Neutrophil (primary cell): ENCODE data around the gene CNMD.
"Not testable (repeated sequence)": the region's sequence is repeated elsewhere in the genome, so short reads cannot be mapped to it uniquely, and the experiment has no call there.

ENCODE experiments used
- H3K27ac ChIP-seq: fragments of 200-600 bp; sonication (generic); 2 replicates; pipeline ENCODE4 v1.5.1; 2016; ENCODE audit warnings: mild to moderate bottlenecking, moderate library complexity
- H3K27me3 ChIP-seq: fragments of 200-600 bp; sonication (generic); 2 replicates; pipeline ENCODE4 v1.6.0; 2016; ENCODE audit warnings: mild to moderate bottlenecking
- H3K36me3 ChIP-seq: fragments of 200-600 bp; sonication (generic); 2 replicates; pipeline ENCODE4 v1.5.1; 2017
- H3K4me1 ChIP-seq, 2 experiments: fragments of 200-600 bp in 1 of 2; sonication (generic) in 1 of 2; 1 replicate in 1 of 2; 2 replicates in 1 of 2; pipeline versions ENCODE4 v1.5.1 to v1.6.1; 2013 to 2016; ENCODE audit warnings: low read depth in 1 of 2, low read length in 1 of 2, mild to moderate bottlenecking in 1 of 2, moderate library complexity in 1 of 2; ENCODE audit not compliant: control insufficient read depth in 1 of 2, insufficient read depth in 1 of 2
- H3K4me3 ChIP-seq, 2 experiments: fragments of 200-600 bp in 1 of 2; sonication (generic) in 1 of 2; 1 replicate in 1 of 2; 2 replicates in 1 of 2; pipeline ENCODE4 v1.5.1; 2013 to 2016; ENCODE audit warnings: low read depth in 1 of 2, low read length in 1 of 2, mild to moderate bottlenecking in 1 of 2, moderate library complexity in 1 of 2
- H3K9me3 ChIP-seq: fragments of 200-600 bp; sonication (generic); 2 replicates; pipeline ENCODE4 v1.5.1; 2016
- TF ChIP-seq, protein P1 (sequence below): fragments of 200-600 bp; sonication (generic); IDR thresholded peaks from 2 replicates; pipeline ENCODE4 v1.5.1; 2016; ENCODE audit warnings: antibody characterized with exemption

Gene CNMD

DNA sequence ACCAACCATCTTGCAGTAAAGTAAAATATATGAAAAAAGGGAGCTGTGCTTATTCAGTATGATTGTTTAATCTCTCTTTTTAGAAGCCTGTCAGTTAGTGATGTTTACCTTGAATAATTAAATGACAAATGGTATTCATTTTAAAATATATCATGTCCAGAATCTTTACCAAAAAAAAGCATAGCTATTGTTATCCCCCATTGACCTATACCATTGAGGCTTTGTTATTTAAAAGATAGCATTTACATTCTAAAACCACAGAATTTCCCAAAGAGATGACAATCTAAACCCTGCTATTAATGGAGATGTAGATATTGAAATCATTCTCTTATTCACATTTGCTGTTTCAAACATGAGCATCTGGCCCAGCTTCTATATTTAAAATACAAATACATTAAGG lies 2.2 kb downstream of the CNMD start:
- Histone ChIP-seq H3K27ac (no peak overlapping the region), H3K9me3 (no peaks in the 10 kb centered on the region), H3K4me1 (peaks cover 0 to 8% of the 10 kb centered on the region in 2 experiments), H3K4me3 (no peak overlapping the region), H3K27me3 (peaks cover 79% of the 10 kb centered on the region), H3K36me3 (no peaks in the 10 kb centered on the region)
- TF ChIP-seq, protein P1, sequence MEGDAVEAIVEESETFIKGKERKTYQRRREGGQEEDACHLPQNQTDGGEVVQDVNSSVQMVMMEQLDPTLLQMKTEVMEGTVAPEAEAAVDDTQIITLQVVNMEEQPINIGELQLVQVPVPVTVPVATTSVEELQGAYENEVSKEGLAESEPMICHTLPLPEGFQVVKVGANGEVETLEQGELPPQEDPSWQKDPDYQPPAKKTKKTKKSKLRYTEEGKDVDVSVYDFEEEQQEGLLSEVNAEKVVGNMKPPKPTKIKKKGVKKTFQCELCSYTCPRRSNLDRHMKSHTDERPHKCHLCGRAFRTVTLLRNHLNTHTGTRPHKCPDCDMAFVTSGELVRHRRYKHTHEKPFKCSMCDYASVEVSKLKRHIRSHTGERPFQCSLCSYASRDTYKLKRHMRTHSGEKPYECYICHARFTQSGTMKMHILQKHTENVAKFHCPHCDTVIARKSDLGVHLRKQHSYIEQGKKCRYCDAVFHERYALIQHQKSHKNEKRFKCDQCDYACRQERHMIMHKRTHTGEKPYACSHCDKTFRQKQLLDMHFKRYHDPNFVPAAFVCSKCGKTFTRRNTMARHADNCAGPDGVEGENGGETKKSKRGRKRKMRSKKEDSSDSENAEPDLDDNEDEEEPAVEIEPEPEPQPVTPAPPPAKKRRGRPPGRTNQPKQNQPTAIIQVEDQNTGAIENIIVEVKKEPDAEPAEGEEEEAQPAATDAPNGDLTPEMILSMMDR, result no peak

DNA sequence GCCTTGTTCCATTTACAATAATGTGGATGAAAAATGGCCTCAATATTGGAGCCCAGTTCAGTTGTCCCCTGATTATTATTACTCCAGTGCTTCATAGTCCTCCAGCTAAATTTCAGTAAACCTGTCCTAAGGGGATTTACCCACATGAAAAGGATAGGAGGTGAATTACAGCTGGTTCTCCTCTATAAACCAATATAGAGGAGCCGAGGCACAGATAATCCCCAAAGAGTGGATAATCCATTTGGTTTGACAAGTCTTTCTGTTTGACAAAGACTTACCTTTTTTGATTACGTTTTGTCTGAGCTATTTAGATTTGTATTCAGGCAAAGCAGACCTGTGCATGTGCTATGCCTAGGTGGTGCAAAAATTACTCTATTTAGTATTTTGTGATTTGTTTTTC lies 2.7 kb downstream of the CNMD start:
- H3K4me1 ChIP-seq, result peaks cover 0 to 8% of the 10 kb centered on the region in 2 experiments
- H3K9me3 ChIP-seq, result no peaks in the 10 kb centered on the region
- no peak overlapping the region for H3K27ac ChIP-seq
- H3K36me3 ChIP-seq, result no peaks in the 10 kb centered on the region
- H3K27me3 ChIP-seq, result peaks cover 74% of the 10 kb centered on the region
- TF ChIP-seq, protein P1, result no peak
- H3K4me3 ChIP-seq, result no peak overlapping the region

DNA sequence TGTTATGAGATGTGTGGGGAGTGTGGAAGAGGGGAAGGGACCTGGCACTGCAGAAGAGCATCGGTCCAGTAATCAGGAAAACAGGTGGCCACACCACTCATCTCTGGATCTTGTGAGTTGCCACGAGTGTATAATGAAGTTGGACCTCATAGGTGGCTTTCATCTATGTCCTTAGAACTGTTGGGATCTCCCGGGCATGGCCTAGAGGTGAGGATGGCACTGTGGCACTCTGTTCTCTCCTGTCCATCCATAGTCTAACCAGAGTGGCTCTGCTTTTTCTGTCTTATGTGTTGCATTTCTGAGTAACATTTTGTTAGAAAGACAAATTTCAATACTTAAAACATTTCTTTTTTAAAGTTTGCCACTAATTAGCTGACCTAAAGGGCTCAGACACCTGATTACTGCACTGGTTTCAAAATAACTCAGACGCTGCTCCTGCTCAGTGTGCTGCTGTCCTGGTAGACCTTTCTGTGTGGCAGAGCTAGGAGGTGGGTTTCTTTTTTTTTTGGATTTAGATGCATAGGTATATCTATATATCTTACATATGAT lies 5.5 kb downstream of the CNMD start:
- Histone ChIP-seq H3K9me3 (no peaks in the 10 kb centered on the region), H3K27ac (no peak overlapping the region), H3K4me3 (no peak overlapping the region), H3K27me3 (peaks cover 46% of the 10 kb centered on the region), H3K36me3 (no peaks in the 10 kb centered on the region), H3K4me1 (peaks cover 0 to 5% of the 10 kb centered on the region in 2 experiments)
- TF ChIP-seq, protein P1, result no peak

DNA sequence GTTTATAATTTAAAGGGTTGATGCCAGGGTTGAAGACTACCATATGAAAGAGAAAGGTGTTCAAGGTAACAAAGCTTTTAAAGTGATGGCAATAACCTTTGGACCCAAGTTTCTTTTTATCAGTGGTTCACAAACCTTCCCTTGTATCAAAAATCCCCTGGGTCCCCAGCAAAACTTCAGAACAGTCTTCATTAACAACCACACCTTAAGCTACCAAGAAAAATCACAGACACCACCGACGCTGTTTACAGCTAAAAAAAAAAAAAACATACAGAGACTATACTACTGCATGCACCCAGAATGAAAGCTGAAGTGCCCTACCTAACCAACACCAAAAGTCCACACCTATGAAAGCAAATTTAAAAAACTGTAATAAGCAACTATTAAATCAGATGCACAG lies 13.4 kb downstream of the CNMD start:
- H3K27ac ChIP-seq, result no peak overlapping the region
- no peaks in the 10 kb centered on the region for H3K9me3 ChIP-seq
- no peaks in the 10 kb centered on the region for H3K36me3 ChIP-seq
- peaks cover 13% of the 10 kb centered on the region for H3K27me3 ChIP-seq
- TF ChIP-seq, protein P1, result no peak
- no peak overlapping the region for H3K4me3 ChIP-seq
- no peaks in the 10 kb centered on the region for H3K4me1 ChIP-seq

DNA sequence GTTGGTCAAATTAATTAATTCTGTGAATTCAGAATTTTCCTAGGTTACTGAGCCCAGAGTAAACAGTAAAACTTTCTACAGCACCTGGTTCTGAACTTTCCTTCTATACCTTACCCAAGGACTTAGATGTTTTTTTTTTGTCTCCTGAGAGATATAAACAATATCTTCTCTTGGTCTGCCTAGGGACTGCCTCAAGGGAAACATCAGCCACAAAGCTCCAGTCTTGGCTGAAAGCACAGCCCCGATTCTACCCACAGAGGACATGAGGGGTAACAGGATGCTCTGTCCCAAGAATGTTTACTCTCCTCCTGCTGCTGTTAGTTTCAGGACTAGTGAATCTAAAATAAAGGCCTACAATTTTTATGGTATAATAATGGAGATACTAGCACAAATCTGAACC lies 14.3 kb downstream of the CNMD start:
- Histone ChIP-seq H3K27me3 (peaks cover 21% of the 10 kb centered on the region), H3K9me3 (no peaks in the 10 kb centered on the region), H3K4me3 (no peak overlapping the region), H3K27ac (no peak overlapping the region), H3K36me3 (no peaks in the 10 kb centered on the region), H3K4me1 (no peaks in the 10 kb centered on the region)
- TF ChIP-seq, protein P1, result no peak

DNA sequence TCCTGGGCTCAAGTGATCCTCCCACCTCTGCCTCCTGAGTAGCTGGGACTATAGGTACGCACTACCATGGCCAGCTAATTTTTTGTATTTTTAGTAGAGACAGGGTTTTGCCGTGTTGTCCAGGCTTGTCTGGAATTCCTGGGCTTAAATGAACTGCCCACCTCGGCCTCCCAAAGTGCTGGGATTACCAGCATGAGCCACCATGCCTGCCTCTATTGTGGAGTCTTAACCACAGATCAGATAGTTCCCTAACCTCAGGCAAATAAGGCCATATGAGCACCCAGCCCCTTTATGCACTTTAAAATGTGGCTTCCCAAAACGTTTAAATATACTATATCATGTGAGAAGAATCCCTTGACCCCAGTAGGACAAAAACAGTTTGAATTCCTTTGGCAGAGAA lies 16.4 kb downstream of the CNMD start:
- Histone ChIP-seq H3K36me3 (no peaks in the 10 kb centered on the region), H3K9me3 (no peaks in the 10 kb centered on the region), H3K4me3 (no peak overlapping the region), H3K27me3 (peaks cover 34% of the 10 kb centered on the region), H3K27ac (no peak overlapping the region), H3K4me1 (no peaks in the 10 kb centered on the region)
- TF ChIP-seq, protein P1, result no peak

DNA sequence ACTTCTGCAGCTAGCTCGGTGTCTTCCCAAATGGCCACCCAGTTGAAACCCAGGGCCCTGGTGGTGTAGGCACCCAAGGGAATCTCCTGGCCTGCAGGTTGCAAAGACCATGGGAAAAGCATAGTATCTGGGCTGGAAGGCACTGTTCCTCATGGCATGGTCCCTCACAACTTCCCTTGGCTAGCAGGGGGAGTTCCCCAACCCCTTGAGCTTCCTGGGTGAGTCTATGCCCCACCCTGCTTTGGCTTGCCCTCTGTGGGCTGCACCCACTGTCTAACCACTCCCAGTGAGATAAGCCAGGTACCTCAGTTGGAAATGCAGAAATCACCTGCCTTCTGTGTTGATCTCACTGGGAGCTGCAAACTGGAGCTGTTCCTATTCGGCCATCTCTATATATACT lies 18.3 kb downstream of the CNMD start:
- not testable (repeated sequence) for H3K9me3 ChIP-seq, H3K36me3 ChIP-seq, H3K4me1 ChIP-seq, H3K4me3 ChIP-seq, H3K27ac ChIP-seq
- peaks cover 52% of the 10 kb centered on the region for H3K27me3 ChIP-seq

DNA sequence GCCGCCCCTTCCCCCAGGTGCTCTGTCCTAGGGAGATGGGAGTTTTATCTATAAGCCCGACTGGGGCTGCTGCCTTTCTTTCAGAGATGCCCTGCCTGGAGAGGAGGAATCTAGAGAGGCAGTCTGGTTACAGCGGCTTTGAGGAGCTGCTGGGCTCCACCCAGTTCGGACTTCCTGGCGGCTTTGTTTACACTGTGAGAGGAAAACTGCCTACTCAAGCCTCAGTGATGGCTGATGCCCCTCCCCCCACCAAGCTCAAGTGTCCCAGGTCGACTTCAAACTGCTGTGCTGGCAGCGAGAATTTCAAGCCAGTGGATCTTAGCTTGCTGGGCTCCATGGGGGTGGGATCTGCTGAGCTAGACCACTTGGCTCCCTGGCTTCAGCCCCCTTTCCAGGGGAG lies 18.7 kb downstream of the CNMD start:
- H3K27me3 ChIP-seq, result peaks cover 57% of the 10 kb centered on the region
- H3K4me1 ChIP-seq, H3K9me3 ChIP-seq, H3K27ac ChIP-seq, H3K36me3 ChIP-seq, H3K4me3 ChIP-seq: not testable (repeated sequence)
